GM21786 (cell line): ENCODE measurements around the gene NRN1.

ENCODE experiments used
- ATAC-seq: cut with Tn5 transposase; IDR thresholded peaks from one replicate; pipeline ENCODE4 v1.9.1; 2021; ENCODE audit not compliant: unreplicated experiment

Gene NRN1

DNA sequence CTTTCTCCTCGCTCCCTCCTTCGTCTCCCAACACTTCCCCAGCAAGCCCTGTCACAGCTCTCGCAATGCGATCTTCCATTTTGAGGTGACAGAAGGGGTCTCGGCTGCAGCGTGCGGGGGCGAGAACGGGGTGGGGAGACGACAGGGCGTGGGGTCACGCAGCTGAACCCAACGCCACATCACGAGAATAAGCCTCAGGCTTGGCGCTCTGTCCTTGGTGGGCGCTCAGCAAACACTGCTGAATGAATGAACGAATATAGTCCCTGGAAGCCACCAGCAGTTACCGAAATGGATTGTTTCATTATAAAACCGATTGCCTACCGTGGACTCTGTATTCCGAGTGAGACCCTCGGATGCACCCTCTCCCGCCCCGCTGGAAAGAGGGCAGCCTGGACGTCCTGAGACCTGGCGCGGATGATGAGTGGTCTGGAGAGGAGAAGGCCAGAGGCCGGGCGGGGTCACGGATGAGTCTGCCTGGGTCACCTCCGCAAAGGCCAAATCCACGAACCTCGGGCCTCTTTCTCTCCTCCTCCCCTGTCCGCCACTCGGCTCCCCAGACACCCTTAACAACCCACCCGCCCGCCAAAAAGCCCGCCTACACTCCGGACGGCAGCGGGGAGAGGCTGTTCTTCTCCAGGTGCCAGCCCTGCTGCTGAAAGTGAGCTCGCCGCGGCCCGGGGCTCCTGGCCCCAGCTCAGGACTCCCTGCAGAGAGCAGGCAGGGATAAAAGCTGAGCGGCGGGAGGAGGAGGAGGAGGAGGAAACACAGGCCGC, 3.7 kb downstream of the NRN1 start:
- ATAC-seq = no peak

DNA sequence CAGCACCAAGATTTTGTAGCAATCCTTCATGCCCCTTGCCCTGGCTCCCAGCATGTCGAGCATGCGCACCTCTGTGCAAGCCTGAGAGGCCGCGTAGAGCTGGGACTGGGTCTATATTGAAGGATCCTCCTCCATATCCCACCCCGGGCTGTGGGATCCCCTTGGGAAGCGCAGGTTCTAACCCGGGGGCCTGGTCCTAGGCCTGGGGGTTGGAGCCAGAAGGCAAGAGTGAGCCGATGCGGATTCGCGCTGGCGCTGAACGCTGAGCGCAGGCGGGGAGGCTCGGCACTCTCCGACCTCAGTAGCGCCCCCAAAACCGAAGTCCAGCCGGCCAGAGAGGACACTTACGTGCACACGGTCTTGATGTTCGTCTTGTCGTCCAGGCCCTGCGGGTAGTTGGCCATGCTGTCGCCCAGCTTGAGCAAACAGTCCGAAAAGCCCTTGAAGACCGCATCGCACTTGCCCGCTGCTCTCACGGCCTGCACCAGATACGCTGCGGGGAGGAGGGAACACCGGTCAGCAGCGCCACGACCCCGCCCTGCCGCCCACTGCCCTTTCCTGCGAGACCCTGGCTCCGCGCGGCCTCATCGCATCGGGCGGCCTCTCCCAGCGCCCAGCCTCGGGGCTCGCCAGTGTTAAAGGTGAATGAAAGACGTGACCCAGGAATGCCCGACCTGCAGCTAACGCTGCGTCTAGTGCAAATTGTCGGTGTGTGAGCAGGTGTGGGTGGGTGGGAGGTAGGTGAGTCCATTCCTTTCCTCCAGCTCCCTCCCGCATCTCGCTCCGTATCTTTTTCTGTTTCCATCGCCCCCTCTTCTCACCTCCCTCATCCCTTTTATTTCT, 4.5 kb downstream of the NRN1 start:
- no peak for ATAC-seq

DNA sequence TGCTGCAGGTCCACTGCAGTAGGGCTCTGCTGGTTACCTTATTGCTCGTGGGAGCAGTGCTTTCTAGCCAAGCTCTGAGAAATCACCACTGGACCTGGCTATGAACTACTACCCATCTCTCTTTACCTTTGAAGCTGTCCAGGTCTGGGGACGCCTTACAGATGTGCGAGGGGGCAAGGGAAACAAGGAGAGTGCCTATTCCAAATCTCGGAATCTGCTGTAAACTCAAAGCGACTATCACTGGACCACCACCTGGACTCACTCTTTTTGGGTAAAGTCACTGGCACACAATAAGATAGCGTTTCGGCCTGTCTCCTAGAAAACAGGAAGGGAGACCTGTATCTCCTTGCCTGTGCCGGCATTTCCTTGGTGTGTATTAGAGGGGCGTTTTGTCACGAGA, 5.3 kb downstream of the NRN1 start:
- no peak for ATAC-seq

DNA sequence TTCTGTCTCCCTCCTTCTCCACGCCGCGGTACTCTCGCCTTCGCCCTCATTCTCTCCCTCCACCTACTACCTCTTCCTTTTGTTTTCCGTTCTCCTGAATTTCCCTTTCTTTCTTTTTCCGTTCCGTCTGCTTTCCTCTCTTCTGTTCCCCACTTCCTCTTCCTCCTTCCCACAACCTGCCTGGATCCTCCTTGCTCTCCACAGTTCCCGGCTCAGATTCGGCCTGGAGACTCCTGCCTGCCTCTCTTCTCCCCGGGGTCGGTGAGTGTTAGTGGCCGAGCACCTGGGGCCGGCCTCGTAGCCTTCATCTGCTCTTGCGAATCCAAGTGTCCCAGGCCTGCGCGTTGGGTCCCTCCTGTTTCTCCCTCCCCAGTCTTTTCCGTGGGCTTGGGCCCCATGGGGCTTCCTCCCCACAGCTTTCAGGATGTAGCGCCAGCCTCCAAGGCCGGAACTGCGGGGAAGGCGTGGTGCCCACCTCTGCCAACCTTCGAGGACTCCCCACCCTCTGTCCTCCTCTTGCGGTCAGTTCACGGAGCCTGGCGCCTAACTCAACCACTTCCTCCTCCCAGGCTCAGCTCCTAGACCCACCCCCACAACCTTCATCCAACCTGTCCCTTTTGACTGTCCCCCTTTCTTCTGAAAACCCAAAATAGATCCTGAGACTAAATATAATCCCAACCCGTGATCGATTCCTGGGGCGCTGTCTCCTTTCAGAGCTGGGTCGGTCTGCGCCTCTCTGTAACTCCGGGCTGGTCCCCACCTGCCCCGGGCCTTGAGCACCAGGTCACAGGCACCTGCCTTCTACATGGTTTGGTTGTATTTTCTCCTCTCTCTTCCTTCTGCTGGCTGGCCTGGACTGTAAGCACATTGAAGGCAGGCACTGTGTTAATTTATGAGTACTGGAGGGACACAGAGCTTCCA, 6.8 kb downstream of the NRN1 start:
- no peak for ATAC-seq

DNA sequence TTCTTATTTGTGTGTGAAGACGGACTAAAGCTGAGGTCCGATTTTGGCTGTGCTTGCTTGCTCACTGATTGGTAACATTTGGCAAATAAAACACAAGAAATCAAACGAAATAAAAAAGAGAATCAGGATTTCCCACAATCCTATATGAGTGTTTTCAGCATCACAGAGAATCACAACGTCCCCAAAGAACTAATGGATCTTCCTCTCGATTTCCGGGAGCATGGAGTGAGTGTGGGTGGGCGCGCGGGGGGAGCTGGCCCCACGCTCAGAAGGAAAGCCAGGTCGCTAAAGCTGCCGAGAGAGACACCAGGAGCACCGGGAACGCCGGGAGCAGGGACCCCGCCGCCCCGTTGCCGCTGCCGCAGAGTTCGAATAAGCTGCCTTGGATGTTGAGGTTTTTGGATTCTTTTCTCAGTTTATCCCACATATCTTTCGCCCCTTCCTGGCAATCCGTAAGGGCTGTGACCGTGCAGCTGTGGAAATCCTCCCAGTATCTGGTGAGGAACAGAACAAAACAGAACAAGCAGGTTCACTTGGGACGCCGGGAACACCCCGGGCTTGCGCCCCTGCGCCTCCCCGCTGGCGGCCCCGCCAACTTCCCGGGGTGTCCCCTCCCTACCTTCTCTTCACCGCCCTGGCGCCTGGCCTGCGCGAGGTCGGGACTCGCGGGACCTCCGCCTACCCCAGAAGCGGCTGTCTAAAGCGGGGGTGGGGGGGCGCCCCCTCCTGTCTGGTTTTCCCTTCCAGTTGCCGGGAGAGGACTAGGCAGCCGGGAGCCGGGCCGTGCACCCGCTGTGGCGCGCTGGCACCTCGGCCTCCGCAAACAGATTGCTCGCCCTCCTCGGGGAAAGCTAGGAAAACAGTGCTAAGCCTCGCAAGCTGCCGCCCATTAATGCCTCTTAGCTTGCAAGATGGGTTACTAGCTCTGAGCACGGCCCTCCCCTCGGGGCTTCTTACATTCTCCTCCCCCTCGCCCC, 7.7 kb downstream of the NRN1 start:
- ATAC-seq = no peak

DNA sequence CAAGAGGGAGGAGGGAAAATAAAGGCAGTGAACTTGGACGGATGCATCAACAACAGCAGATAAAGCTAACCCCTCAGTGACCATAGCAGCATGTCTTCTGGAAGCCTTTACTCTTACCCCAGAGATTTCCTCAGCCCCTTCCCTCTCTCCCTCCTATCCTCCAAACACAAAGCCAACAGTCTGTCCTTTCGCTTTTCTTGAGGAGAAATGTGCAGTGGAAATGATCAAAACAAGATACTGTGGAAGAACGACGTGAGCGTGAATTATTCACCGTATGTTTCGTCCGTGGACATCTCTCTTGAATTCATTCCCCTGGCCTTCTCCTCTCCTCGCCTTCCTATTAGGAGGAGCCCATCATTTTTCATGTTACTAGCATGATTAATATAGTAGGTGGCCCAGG, 8.5 kb downstream of the NRN1 start:
- no peak for ATAC-seq

DNA sequence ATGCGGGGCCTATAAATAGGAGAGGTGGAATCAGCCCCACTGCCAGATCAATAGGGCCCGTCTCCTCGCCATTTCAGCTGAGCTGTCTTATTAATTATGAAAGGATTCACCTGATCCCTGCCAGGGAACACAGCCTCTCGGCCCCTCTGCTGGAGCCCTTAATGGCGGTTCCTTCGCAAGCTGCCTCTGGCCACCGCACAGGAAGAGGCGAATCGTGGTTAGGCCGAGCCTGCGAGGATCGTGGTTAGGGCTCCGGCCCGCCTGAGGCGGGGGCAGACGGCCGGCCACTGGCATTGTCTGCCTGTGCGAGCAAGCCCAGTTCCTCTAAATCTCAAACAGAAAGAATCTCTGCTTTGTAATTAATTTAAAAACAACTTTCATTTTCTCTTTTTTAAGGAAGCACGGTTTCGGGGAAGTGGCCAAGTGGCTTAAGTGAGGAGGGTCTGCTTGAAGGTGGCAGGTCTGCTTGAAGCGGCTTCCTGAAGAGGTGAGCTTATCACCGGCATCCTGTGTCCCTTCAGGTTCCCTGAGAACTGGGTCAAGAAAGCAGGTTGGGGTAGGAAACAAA, 9.2 kb downstream of the NRN1 start:
- no peak for ATAC-seq

DNA sequence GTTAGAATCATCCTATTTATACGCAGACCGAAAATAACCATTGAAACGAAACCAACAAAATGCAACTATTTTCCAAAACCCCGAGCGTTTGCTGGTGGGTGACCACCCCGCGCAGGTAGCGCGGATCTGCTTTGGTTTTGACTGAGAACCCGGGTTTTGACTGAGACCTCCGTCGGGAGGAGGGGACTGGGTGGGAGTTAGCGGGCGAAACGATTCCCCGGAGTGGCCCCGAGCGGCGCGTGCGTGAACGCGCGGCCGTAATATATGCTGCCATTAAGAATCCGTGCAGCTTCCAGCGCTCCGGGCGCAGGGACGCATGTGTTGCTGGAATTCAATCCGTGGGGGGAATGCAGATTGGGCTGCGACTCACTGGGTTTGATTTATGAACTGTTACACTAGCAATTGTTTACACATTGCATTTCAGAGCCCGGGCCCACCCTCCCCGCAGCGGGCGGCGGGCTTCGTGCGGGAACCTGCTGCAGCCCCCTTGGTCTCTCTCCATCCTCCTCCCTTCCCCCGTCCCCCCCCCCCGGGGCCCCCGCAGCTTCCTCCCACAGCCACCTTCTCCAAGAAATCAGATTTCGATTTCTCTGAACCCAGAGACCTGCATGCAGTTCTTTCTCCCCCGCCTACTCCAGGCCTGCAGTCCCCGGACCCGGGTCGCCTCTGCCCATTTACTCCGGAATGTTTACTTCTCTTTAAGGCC, 9.9 kb downstream of the NRN1 start:
- no peak for ATAC-seq

DNA sequence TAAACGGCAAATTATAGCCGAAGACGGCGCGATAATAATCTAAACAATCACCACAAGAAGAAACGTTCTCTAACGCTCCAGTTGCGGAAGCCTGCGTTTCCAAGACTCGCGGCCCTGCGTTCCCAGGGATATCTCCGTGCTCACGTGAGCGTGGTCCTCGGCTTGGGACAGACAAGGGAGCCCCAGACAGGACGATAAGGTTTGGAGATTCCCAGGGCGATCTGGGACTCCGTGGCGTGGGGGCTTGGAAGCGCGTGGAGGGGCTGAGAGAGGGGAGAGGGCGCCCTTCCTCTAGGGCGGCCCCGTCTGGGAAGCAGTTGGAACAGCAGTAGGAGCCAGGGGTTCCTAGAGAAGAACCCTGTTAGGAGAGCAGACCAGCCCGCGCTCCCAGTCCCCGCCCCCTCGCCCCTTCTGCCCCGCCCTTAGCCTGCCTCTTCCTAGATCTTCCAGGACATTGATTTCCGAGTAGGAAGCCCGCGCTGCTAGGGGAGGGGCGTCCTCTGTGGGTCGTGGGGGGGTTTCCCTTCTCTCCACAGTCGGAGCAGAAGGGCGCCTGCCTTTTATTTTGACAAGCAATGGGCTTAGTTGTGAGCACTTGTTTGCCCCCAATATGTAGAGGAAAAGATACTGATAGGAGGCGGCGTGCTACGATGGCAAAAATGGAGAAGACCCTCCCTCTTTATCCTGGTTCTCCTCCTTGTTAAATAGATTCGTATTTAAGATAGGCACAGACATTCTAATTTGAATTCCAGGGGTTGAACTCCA, 10.6 kb downstream of the NRN1 start:
- ATAC-seq = no peak

DNA sequence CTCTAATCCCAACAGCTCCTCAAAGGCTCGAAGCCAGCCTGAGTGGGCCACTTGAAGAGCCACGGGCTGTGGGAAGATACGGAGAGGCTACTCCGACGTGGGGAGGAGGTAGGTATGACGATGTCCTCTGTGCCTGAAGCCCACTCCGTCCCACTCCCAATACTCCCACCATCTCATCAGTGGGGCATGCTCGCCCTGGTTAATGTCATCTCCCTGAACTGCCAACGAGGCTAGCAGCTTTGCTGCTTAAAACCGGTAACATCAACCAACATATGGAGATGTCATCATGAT, 11.1 kb downstream of the NRN1 start:
- ATAC-seq = no peak

DNA sequence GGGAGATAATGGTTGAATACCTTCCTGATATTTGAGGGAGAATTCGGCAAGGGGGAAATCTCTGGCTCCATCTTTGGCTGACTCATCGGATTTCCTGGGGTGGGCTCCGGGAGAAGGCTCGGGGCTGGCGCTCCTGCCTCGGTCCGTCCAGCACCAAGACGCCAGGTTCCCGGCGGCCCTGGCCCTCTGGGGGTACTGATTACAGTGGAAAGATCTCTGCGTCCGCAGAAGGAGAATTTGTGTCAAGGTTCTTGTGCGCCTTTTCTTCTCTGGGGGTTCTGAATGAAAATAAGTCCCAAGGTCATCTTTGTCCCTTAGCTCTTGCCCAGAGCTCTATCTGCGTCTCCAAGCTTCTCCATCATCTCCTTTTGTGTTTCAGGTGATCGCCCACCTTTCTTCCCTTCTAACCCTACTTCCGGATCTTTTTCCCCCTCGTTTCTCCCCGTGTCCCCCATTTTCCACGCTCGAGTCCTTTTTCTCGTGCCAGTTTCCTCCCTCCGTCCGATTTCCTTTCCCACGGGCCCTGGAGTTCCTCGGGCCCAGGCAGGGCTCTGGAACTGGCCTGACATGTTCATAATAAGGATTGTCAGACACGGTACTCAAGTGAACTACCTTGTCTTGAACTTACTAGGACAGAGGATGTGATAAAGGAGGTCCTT, 11.6 kb downstream of the NRN1 start:
- no peak for ATAC-seq

DNA sequence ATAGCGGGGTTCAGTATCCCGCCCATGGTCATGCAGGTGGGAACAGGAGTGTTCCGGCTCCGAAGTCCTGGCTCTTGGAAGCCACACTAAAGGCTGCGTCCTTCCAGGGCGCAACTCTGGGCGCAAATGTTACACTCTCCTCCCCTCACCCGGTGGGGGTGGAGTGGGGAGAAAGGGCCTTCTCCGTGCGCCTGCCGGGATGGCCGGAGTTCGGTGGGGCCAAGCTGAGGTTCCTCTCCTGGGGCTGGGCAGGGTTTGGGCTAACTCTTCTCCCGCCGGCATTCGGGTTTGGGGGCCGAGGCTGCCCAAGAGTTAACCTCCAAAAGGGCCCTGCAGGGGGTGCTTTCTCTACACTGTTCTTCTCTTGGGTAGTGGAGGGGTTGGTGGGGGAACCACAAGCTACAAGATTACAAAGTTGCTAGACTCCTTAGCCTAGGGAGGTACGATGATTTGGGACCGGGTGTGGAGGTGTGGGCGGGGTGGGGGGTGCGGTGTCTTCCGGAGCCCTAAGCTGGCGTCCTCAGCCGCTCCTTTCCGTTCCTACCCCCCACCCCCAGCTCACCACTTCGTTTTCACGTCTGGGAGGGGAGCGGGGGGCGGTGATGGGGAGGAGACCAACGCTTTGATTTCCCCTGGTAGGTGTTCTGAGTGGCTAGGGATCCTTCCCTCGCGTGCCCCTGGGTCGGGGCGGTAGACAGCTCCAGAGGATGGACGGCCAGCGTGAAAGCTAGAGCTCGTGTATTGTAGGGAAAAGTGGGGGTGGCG, 12.3 kb downstream of the NRN1 start:
- no peak for ATAC-seq

DNA sequence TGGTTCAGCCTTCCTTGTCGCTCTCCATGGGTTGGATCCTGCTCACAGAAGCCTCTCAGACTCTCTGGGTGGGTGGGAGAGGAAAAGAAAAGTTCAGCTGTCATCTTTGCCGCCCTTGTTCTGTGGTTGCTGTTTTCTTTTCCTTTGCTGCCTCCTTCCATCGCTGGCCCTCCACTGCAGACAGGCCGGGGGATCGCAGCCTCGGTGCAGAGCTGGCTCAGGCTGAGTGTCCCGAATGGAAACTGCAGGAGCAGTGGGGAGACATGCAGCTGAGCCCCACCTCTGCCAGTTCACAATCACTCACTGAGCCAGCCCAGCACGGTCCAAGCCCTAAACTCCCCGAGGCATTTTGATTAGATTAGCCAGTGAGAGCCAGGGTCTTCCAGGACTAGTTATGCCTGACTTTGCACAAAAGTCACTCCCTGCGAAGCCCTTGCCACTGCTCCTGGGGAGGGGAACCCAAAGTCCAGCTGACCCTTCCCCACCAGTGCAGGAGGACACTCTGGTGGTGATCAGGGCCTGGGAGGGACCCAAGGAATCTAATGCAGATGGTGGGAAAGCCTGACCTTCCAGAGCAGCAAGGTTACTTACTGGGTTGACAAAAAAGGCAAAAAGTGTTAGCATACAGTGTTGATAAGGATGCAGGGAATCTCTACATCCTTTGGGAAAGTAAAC, 14.0 kb downstream of the NRN1 start:
- no peak for ATAC-seq

DNA sequence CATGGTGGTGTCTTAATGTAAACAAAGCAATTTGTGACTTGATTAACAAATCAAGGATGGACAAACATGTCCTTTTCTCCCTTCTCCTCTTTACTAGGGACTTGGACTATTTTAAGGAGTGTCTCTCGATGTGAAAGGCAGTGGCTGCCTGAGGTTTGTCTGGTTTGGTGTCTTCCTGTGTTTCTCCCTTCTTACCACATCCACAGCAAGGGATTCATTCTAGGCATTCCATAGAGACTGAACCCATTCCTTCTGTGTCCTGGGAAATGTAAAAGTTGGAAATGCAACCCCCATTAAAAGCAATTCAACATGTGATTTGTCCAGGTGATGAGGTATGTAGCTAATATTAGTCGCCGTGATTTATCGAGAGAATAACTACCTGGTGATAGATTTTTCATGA, 15.9 kb downstream of the NRN1 start:
- ATAC-seq = no peak

DNA sequence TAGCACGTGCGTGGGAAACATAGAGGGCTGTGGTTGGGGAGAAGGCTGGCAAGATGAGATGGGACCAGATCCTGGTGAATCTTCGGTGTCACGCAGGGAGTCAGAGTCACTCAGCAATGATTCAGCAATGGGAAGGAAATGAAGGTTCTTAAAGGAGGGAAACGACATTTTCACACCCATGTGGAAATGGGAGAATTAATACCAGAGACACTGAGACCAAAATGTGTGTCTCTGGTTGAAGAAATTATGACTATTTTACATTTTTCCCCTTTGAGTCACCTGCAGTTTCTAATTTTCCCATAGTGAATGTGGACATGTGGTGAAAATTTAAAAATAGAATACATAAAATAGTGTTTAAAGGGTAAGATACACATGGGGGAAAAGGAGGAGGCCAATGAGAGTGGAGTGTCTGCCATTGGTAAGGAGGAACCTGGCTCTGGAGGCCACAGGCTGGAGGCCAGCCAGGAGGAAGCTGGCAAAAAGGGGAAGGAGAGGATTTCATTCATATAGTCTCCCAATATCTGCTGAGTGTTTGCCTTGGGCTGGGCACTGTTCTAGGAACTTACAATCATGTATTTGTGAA, 17.5 kb downstream of the NRN1 start:
- no peak for ATAC-seq

DNA sequence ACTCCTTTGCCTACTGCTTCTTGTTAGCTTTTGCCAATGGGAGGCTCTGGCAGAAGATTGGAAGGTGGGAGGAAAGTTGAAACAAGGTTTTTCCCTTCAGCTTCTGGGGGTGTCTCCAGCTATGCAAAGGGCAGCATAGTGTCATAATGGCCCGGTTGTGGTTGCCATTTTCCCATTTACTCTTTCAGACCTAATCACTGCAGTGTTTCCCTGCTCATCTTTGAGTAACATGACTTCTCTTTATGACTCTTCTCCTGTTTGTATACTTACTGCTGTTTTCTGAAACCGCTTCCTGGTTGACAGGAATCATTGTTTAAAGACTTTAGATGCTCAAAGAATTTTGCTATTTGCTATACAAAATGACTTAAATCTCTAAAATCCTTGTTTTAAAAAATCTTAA, 19.9 kb downstream of the NRN1 start:
- ATAC-seq = no peak
